Kidney (tissue), 14 donors: ENCODE results near the gene RAP1GDS1. TPM values are rescaled to one million over a fixed set of nuclear protein-coding genes. Genes with fewer than 3 reads are reported as not detected.
"Not testable (repeated sequence)": the region's sequence is repeated elsewhere in the genome, so short reads cannot be mapped to it uniquely, and the experiment has no call there.

ENCODE experiments used
- DNase-seq, 5 donors: peaks; one replicate each; pipeline ENCODE4 v3.0.0-alpha.2; 2013 to 2020
- FAIRE-seq: peaks from 2 replicates; lab custom pipeline; 2012; peaks lifted over from hg19 to GRCh38; lab: Jason Lieb, UNC
- H3K27ac ChIP-seq, 2 donors: one replicate each; pipeline ENCODE4 v1.7.0; 2013; ENCODE audit warnings: low read depth in 2 of 2, low read length in 2 of 2, inconsistent platforms in 1 of 2
- H3K27me3 ChIP-seq: one replicate; pipeline ENCODE4 v1.7.1; 2013; ENCODE audit warnings: low read length, inconsistent platforms; ENCODE audit not compliant: control insufficient read depth, insufficient read depth
- H3K36me3 ChIP-seq, 3 donors: one replicate each; pipeline versions ENCODE4 v1.7.0 to v1.7.1; 2013; ENCODE audit warnings: low read length in 3 of 3, control low read depth in 1 of 3, inconsistent platforms in 1 of 3; ENCODE audit not compliant: insufficient read depth in 3 of 3, control insufficient read depth in 2 of 3
- H3K4me1 ChIP-seq, 3 donors: one replicate each; pipeline versions ENCODE4 v1.7.0 to v1.7.1; 2013; ENCODE audit warnings: low read length in 3 of 3, inconsistent platforms in 1 of 3, low read depth in 1 of 3; ENCODE audit not compliant: control insufficient read depth in 2 of 3, insufficient read depth in 2 of 3
- H3K4me3 ChIP-seq, 3 donors: one replicate each; pipeline versions ENCODE4 v1.7.0 to v1.8.1; 2013; ENCODE audit warnings: low read length in 3 of 3, control low read depth in 1 of 3, inconsistent platforms in 1 of 3
- H3K9ac ChIP-seq, 3 donors: one replicate each; pipeline versions ENCODE4 v1.7.0 to v1.7.1; 2013; ENCODE audit warnings: low read length in 3 of 3, control low read depth in 1 of 3, inconsistent platforms in 1 of 3
- H3K9me3 ChIP-seq, 3 donors: one replicate each; pipeline versions ENCODE4 v1.7.0 to v1.7.1; 2013; ENCODE audit warnings: low read length in 3 of 3, control low read depth in 1 of 3, inconsistent platforms in 1 of 3; ENCODE audit not compliant: control insufficient read depth in 2 of 3, insufficient read depth in 1 of 3
- CTCF ChIP-seq: IDR thresholded peaks from 3 replicates; pipeline ENCODE4 v1.5.1; 2012; ENCODE audit warnings: mild to moderate bottlenecking, moderate library complexity, borderline replicate concordance; ENCODE audit not compliant: insufficient read depth; ENCODE audit errors: extremely low read depth
- intact Hi-C: fragments of 100-400 bp; cut with DNase I; formaldehyde crosslinking; loops from one replicate; pipeline ENCODE4 v1.11.1; 2022
- polyA plus RNA-seq: library from polyadenylated mRNA; stranded (reverse); fragments of 350-450 nt; fragmentation: Illumina TruSeq; extraction: RNeasy Lipid Tissue Mini Kit (QIAGEN cat#74804); gene quantifications from one replicate; pipeline ENCODE4 v1.2.3, GENCODE V29; 2014; ENCODE audit warnings: low read depth, low replicate concordance; ENCODE audit not compliant: insufficient read depth
- total RNA-seq: library from RNA; stranded (reverse); fragmentation: NEBNext Ultra II Directional; extraction: Animal tissue kit (Norgen Biotek cat#: 25700); gene quantifications from one replicate; pipeline ENCODE4 v1.2.1, GENCODE V29; 2021
- donor health status: control.
- donor health status: control.
- donor health status: control.
- donor health status: control.
- donor health status: control.
- donor health status: DM: yes; HTN: yes; CAD: no.
- donor health status: Normal renal cell carcinoma (clear cell type).

RAP1GDS1 gene
- total and polyA plus RNA-seq, 2 donors from 2014 or later, result 23.0 to 42.2 TPM

- FAIRE-seq, result no peak
- H3K9ac ChIP-seq, result no peak overlapping the region
- no peaks in the 10 kb centered on the region for H3K4me1 ChIP-seq
- H3K27me3 ChIP-seq, result no peaks in the 10 kb centered on the region
- H3K36me3 ChIP-seq, result no peaks in the 10 kb centered on the region
- H3K4me3 ChIP-seq, result no peak overlapping the region
- no peaks in the 10 kb centered on the region for H3K9me3 ChIP-seq
- no peak for DNase-seq
- TF ChIP-seq CTCF, result no peak
- intact Hi-C loops, result no loop called here
- no peak overlapping the region for H3K27ac ChIP-seq
Observed at GRCh38 chr4:98473046-98473445, 211.9 kb downstream of the RAP1GDS1 start.

GRCh38 chr4:98474408-98474844 is 213.2 kb downstream of the RAP1GDS1 start:
- no peak for FAIRE-seq
- no peaks in the 10 kb centered on the region for H3K9me3 ChIP-seq
- no peaks in the 10 kb centered on the region for H3K36me3 ChIP-seq
- no peak for TF ChIP-seq CTCF
- H3K27ac ChIP-seq, result no peak overlapping the region
- intact Hi-C loops, result no loop called here
- DNase-seq, result no peak
- H3K4me3 ChIP-seq, result no peak overlapping the region
- H3K4me1 ChIP-seq, result no peaks in the 10 kb centered on the region
- H3K27me3 ChIP-seq, result no peaks in the 10 kb centered on the region
- H3K9ac ChIP-seq, result no peak overlapping the region

DNA sequence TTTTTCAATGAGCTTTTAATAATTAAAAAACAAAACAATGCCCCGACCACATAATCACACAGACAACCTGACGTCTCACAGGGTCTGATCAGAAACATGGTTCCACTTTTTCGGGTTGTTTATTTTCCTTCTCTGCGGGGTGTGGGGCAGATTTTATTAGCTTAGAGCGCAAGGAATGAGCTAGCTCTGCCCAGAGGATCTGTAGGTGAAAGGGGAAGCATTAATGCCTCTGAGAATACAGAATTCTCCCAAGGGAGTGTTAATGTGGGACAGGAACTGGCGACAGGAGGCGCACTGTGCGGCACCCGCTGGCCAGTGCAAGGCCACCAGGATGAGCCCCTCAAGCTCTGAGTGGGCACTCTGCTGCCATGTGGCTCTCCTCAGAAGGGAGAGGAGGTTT is 215.7 kb downstream of the RAP1GDS1 start:
- no peaks in the 10 kb centered on the region for H3K36me3 ChIP-seq
- H3K9ac ChIP-seq, result no peak overlapping the region
- no peaks in the 10 kb centered on the region for H3K27me3 ChIP-seq
- DNase-seq, result no peak
- no peak for FAIRE-seq
- intact Hi-C loops, result no loop called here
- H3K9me3 ChIP-seq, result no peaks in the 10 kb centered on the region
- no peak for TF ChIP-seq CTCF
- no peaks in the 10 kb centered on the region for H3K4me1 ChIP-seq
- no peak overlapping the region for H3K27ac ChIP-seq
- H3K4me3 ChIP-seq, result no peak overlapping the region

DNA sequence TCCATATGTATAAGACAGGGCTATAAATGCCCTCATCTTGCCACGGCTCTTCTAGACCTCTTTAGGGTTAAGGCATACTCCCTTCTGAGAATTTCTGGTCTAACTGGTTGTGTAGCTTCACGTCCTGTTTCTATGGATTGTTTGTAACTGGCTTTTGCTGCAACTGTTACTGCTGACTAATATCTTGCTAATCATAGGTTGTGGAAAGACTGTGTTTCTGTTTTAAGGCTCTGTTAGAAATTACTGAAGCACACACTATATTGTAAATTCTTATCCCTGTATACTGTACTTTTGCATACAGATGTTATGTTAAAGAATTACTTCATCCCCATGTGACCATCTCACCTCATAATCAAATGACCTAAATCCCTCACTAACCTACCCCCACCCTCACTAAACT is 218.4 kb downstream of the RAP1GDS1 start:
- intact Hi-C loops, H3K36me3 ChIP-seq, H3K27ac ChIP-seq, H3K4me1 ChIP-seq, H3K9ac ChIP-seq, H3K9me3 ChIP-seq, FAIRE-seq, H3K27me3 ChIP-seq, H3K4me3 ChIP-seq: not testable (repeated sequence)
- peak in 1 of 5 donors; percentile 15 for DNase-seq
